IMR-90 (cell line): ENCODE measurements around the gene SRRM4. TPM values are rescaled to one million over a fixed set of nuclear protein-coding genes. Genes with fewer than 3 reads are reported as not detected.

Experiments
- ATAC-seq: fragments of 200-7000 bp; cut with Tn5 transposase; 2 replicates; pipeline ENCODE4 v1.9.1; 2020; ENCODE audit warnings: low read depth, mild to moderate bottlenecking, moderate library complexity
- BruUV-seq: library from RNA; stranded (reverse); fragments of 400-500 nt; replicated peaks from 2 replicates; lab custom pipeline; 2021; lab: Mats Ljungman, UMichigan
- CTCF ChIA-PET: fragments of 300-600 bp; formaldehyde crosslinking; extraction: SDS; loops from one replicate; lab custom pipeline; 2021; ENCODE audit warnings: antibody characterized with exemption; lab: Yijun Ruan, JAX
- POLR2A ChIA-PET: fragments of 300-600 bp; sonication (Branson Sonifier 250); formaldehyde crosslinking; loops from one replicate; lab custom pipeline; 2022; ENCODE audit warnings: antibody characterized with exemption; ENCODE audit not compliant: unreplicated experiment; lab: Charles Lee
- DNase-seq: peaks from one replicate; pipeline ENCODE4 v3.0.0; 2013
- H2AFZ ChIP-seq: replicated peaks from 2 replicates; pipeline ENCODE3; 2013; ENCODE audit warnings: low read length, mild to moderate bottlenecking; ENCODE audit not compliant: poor library complexity
- H2AK5ac ChIP-seq: 2 replicates; pipeline ENCODE4 v1.6.1; 2013; ENCODE audit warnings: low read depth, low read length, inconsistent platforms
- H2AK9ac ChIP-seq: replicated peaks from 2 replicates; pipeline ENCODE3; 2013; ENCODE audit warnings: mild to moderate bottlenecking, low read depth, low read length, moderate library complexity; ENCODE audit not compliant: poor library complexity
- H2BK120ac ChIP-seq: 2 replicates; pipeline ENCODE4 v1.6.1; 2013; ENCODE audit warnings: low read depth, low read length, inconsistent platforms
- H2BK15ac ChIP-seq: 3 replicates; pipeline ENCODE4 v1.6.1; 2013; ENCODE audit warnings: low read depth, low read length, inconsistent platforms
- H2BK20ac ChIP-seq: 2 replicates; pipeline ENCODE4 v1.6.1; 2013; ENCODE audit warnings: low read depth, mild to moderate bottlenecking, inconsistent platforms, low read length, moderate library complexity
- H2BK5ac ChIP-seq: 2 replicates; pipeline ENCODE4 v1.6.1; 2013; ENCODE audit warnings: mild to moderate bottlenecking, low read depth, low read length, inconsistent platforms; ENCODE audit not compliant: poor library complexity, severe bottlenecking
- H3K14ac ChIP-seq: replicated peaks from 2 replicates; pipeline ENCODE4 v1.6.1; 2013; ENCODE audit warnings: low read depth, low read length, inconsistent platforms
- H3K18ac ChIP-seq: 2 replicates; pipeline ENCODE4 v1.6.1; 2013; ENCODE audit warnings: low read depth, low read length, control low read depth
- H3K23ac ChIP-seq: 2 replicates; pipeline ENCODE4 v1.6.1; 2013; ENCODE audit warnings: low read depth, low read length, inconsistent platforms
- H3K27ac ChIP-seq: 2 replicates; pipeline ENCODE4 v1.5.1; 2013; ENCODE audit warnings: mild to moderate bottlenecking, control low read depth, low read length; ENCODE audit not compliant: insufficient read depth
- H3K27me3 ChIP-seq: 2 replicates; pipeline ENCODE4 v1.6.1; 2013; ENCODE audit warnings: low read length; ENCODE audit not compliant: control insufficient read depth, insufficient read depth
- H3K36me3 ChIP-seq: 2 replicates; pipeline ENCODE4 v1.6.1; 2013; ENCODE audit warnings: low read length, mixed read lengths; ENCODE audit not compliant: control insufficient read depth, insufficient read depth
- H3K4ac ChIP-seq: 2 replicates; pipeline ENCODE4 v1.6.1; 2013; ENCODE audit warnings: low read depth, low read length, inconsistent platforms
- H3K4me1 ChIP-seq: 2 replicates; pipeline ENCODE4 v1.6.1; 2013; ENCODE audit warnings: low read length, mixed read lengths; ENCODE audit not compliant: control insufficient read depth, insufficient read depth
- H3K4me2 ChIP-seq: 2 replicates; pipeline ENCODE4 v1.6.1; 2013; ENCODE audit warnings: low read depth, mild to moderate bottlenecking, control low read depth, low read length, moderate library complexity
- H3K4me3 ChIP-seq: 2 replicates; pipeline ENCODE4 v1.5.1; 2013; ENCODE audit warnings: low read depth, mild to moderate bottlenecking, control low read depth, low read length, moderate library complexity; ENCODE audit not compliant: insufficient read depth
- H3K56ac ChIP-seq: 2 replicates; pipeline ENCODE4 v1.6.1; 2013; ENCODE audit warnings: low read length, inconsistent platforms; ENCODE audit not compliant: insufficient read depth; ENCODE audit errors: extremely low read depth
- H3K79me1 ChIP-seq, 2 experiments: 2 replicates each; pipeline ENCODE4 v1.6.1; 2013; ENCODE audit warnings: low read length in 2 of 2, inconsistent platforms in 1 of 2, low read depth in 1 of 2
- H3K9ac ChIP-seq: 2 replicates; pipeline ENCODE4 v1.6.1; 2013; ENCODE audit warnings: low read depth, low read length, control low read depth
- H3K9me1 ChIP-seq: 2 replicates; pipeline ENCODE4 v1.6.1; 2013; ENCODE audit warnings: low read length, inconsistent platforms; ENCODE audit not compliant: insufficient read depth
- H3K9me3 ChIP-seq: 2 replicates; pipeline ENCODE4 v1.6.1; 2013; ENCODE audit warnings: low read length; ENCODE audit not compliant: control insufficient read depth, insufficient read depth
- H4K20me1 ChIP-seq: 2 replicates; pipeline ENCODE4 v1.6.1; 2013; ENCODE audit warnings: low read length, inconsistent platforms; ENCODE audit not compliant: insufficient read depth
- H4K5ac ChIP-seq: 2 replicates; pipeline ENCODE4 v1.6.1; 2013; ENCODE audit warnings: mild to moderate bottlenecking, low read depth, low read length, control low read depth
- H4K8ac ChIP-seq, 2 experiments: 2 replicates each; pipeline ENCODE4 v1.6.1; 2013; ENCODE audit warnings: low read depth in 2 of 2, low read length in 2 of 2, control low read depth in 1 of 2, inconsistent platforms in 1 of 2
- H4K91ac ChIP-seq: 2 replicates; pipeline ENCODE4 v1.6.1; 2013; ENCODE audit warnings: low read depth, low read length, inconsistent platforms; ENCODE audit not compliant: insufficient read depth
- CEBPB ChIP-seq: IDR thresholded peaks from 2 replicates; pipeline ENCODE4 v1.6.1; 2012; ENCODE audit warnings: low read depth, low read length, improper control_type of control experiment
- MAZ ChIP-seq: IDR thresholded peaks from 2 replicates; pipeline ENCODE4 v1.6.1; 2012; ENCODE audit warnings: low read depth, mild to moderate bottlenecking, low read length, improper control_type of control experiment, moderate library complexity, borderline replicate concordance
- MXI1 ChIP-seq: IDR thresholded peaks from 2 replicates; pipeline ENCODE4 v1.6.1; 2012; ENCODE audit warnings: low read depth, mild to moderate bottlenecking, low read length, moderate library complexity, borderline replicate concordance
- POLR2A ChIP-seq: IDR thresholded peaks from 2 replicates; pipeline ENCODE4 v1.6.1; 2012; ENCODE audit warnings: mild to moderate bottlenecking, low read depth, low read length
- WGBS, 2 experiments: methylation state at CpG; one replicate each; pipeline versions ENCODE4 v1.1.5 to v1.1.7; 2013; ENCODE audit warnings: missing lambda C conversion rate in 2 of 2; ENCODE audit not compliant: insufficient read length in 1 of 2; ENCODE audit errors: extremely low coverage in 2 of 2; 5-methylcytosine and 5-hydroxymethylcytosine counted together
- dilution Hi-C: fragments of 300-500 bp; cut with HindIII; formaldehyde crosslinking; loops from one replicate; pipeline ENCODE4 v1.14.3; 2018; ENCODE audit warnings: low sequenced_read_pairs; ENCODE audit not compliant: unreplicated experiment
- in situ Hi-C: fragments of 300-500 bp; cut with MboI; formaldehyde crosslinking; loops from 3 replicates; pipeline ENCODE4 v1.14.3; 2019; ENCODE audit warnings: low sequenced_read_pairs, inconsistent platforms, mixed read lengths
- intact Hi-C: fragments of 100-400 bp; cut with micrococcal nuclease; formaldehyde crosslinking; loops from 2 replicates; pipeline ENCODE4 v1.10.0; 2022
- polyA plus RNA-seq, 3 experiments: library from polyadenylated mRNA; depleted of rRNA; stranded (reverse); fragments of >200 nt; gene quantifications; 2 replicates each; pipeline ENCODE4 v1.2.3, GENCODE V29; 2012; ENCODE audit warnings: low replicate concordance in 1 of 3
- total RNA-seq: library from RNA; depleted of rRNA; stranded (reverse); fragments of >200 nt; gene quantifications from 2 replicates; pipeline ENCODE4 v1.2.3, GENCODE V29; 2012
- TF ChIP-seq, protein P1 (sequence below): fragments of 150-350 bp; IDR thresholded peaks from 2 replicates; pipeline ENCODE4 v1.6.1; 2016; ENCODE audit warnings: low read depth, mild to moderate bottlenecking, low read length, moderate library complexity, borderline replicate concordance
- TF ChIP-seq, protein P2 (sequence below): conservative IDR thresholded peaks from 2 replicates; pipeline ENCODE4 v1.5.1; 2012; ENCODE audit warnings: mild to moderate bottlenecking, low read depth, low read length, improper control_type of control experiment

Gene SRRM4
- total and polyA plus RNA-seq, 2 of the 4 experiments (the other 2 are of a cell fraction): not detected

- no peak within 1 kb of the TSS for H3K56ac ChIP-seq
- peak within 1 kb of the TSS; percentile 46 for H3K14ac ChIP-seq
- no peaks in the 10 kb centered on the region for H3K27me3 ChIP-seq
- in situ Hi-C loops: loop anchor here (25.0 kb wide), 1 partner anchor 766 kb away; no protein-coding TSS in a partner anchor
- ChIA-PET CTCF (interaction anchor here (1.7 kb wide), 1 partner anchor 10 kb away, joined by 3 read pairs; no protein-coding TSS in a partner anchor), POLR2A (no interaction called here)
- H3K9ac ChIP-seq: peak within 1 kb of the TSS; percentile 44
- peak within 1 kb of the TSS; percentile 69 for H3K27ac ChIP-seq
- H3K23ac ChIP-seq: 0 out of 2 replicates have a peak within 1 kb of the TSS, but pooled peaks have one; percentile 13
- ATAC-seq: peak; percentile 88
- dilution Hi-C loops: no loop called here
- peak within 1 kb of the TSS; percentile 71 for H4K91ac ChIP-seq
- peak within 1 kb of the TSS; percentile 39 for H3K4me3 ChIP-seq
- no peak within 1 kb of the TSS; the same call in 1 of the 2 replicates for H3K18ac ChIP-seq
- peak within 1 kb of the TSS; percentile 11 for H2BK5ac ChIP-seq
- H2AK5ac ChIP-seq: peak within 1 kb of the TSS; percentile 29; the same call in 1 of the 2 replicates
- peak within 1 kb of the TSS; percentile 42 for H2AK9ac ChIP-seq
- no peak within 1 kb of the TSS; the same call in 2 of the 3 replicates for H2BK15ac ChIP-seq
- WGBS, 2 experiments: 5% methylated on average over 11 of the region's 33 CpGs; no CpG with 5 or more reads in 1 of the 2 experiments
- peak within 1 kb of the TSS; percentile 75 for H3K4me2 ChIP-seq
- no peaks in the 10 kb centered on the region; the same call in 1 of the 2 replicates for H3K9me1 ChIP-seq
- peak within 1 kb of the TSS; percentile 45 to 55; a peak in 2 of 4 replicates for H4K8ac ChIP-seq
- no peaks in the 10 kb centered on the region for H4K20me1 ChIP-seq
- no peaks in the 10 kb centered on the region for H3K36me3 ChIP-seq
- TSS peak; percentile 73 for BruUV-seq
- H3K9me3 ChIP-seq: no peaks in the 10 kb centered on the region
- H2BK120ac ChIP-seq: peak within 1 kb of the TSS; percentile 74
- peak within 1 kb of the TSS; percentile 87 for H2AFZ ChIP-seq
- H3K4me1 ChIP-seq: peaks cover 13% of the 10 kb centered on the region
- H3K4ac ChIP-seq: peak within 1 kb of the TSS; percentile 80
- intact Hi-C loops: loop anchor here (10.0 kb wide), 1 partner anchor 774 kb away; no protein-coding TSS in a partner anchor
- TF ChIP-seq, protein P1, sequence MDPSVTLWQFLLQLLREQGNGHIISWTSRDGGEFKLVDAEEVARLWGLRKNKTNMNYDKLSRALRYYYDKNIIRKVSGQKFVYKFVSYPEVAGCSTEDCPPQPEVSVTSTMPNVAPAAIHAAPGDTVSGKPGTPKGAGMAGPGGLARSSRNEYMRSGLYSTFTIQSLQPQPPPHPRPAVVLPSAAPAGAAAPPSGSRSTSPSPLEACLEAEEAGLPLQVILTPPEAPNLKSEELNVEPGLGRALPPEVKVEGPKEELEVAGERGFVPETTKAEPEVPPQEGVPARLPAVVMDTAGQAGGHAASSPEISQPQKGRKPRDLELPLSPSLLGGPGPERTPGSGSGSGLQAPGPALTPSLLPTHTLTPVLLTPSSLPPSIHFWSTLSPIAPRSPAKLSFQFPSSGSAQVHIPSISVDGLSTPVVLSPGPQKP: no peak
- TF ChIP-seq MAZ: 0 out of 2 replicates have a peak, but pooled peaks have one; percentile 40
- 0 out of 2 replicates have a peak, but pooled peaks have one; percentile 53 for TF ChIP-seq MXI1
- TF ChIP-seq, protein P2, sequence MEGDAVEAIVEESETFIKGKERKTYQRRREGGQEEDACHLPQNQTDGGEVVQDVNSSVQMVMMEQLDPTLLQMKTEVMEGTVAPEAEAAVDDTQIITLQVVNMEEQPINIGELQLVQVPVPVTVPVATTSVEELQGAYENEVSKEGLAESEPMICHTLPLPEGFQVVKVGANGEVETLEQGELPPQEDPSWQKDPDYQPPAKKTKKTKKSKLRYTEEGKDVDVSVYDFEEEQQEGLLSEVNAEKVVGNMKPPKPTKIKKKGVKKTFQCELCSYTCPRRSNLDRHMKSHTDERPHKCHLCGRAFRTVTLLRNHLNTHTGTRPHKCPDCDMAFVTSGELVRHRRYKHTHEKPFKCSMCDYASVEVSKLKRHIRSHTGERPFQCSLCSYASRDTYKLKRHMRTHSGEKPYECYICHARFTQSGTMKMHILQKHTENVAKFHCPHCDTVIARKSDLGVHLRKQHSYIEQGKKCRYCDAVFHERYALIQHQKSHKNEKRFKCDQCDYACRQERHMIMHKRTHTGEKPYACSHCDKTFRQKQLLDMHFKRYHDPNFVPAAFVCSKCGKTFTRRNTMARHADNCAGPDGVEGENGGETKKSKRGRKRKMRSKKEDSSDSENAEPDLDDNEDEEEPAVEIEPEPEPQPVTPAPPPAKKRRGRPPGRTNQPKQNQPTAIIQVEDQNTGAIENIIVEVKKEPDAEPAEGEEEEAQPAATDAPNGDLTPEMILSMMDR: no peak
- peak; percentile 63; the same call in 1 of the 2 replicates for TF ChIP-seq CEBPB
- peak; percentile 96 for TF ChIP-seq POLR2A
- peaks cover 23 to 24% of the 10 kb centered on the region in 2 experiments for H3K79me1 ChIP-seq
- peak within 1 kb of the TSS; percentile 12; the same call in 1 of the 2 replicates for H2BK20ac ChIP-seq
- peak; percentile 91 for DNase-seq
- peak within 1 kb of the TSS; percentile 6; the same call in 1 of the 2 replicates for H4K5ac ChIP-seq
Measured at GRCh38 chr12:119178544-119179334, 197.4 kb downstream of the SRRM4 start, which contains the start of gene HSPB8. Gene HSPB8, plus strand, starts transcription at chr12:119178931. Its CDS starts 382 bp downstream, at chr12:119179313.
